Measurements from ENCODE around the gene DBNDD2. TPM values are rescaled to one million over a fixed set of nuclear protein-coding genes. Genes with fewer than 3 reads are reported as not detected.

DBNDD2 gene
- total and polyA plus RNA-seq, 11 donors, result 209 to 423 (median 346) TPM

DNA sequence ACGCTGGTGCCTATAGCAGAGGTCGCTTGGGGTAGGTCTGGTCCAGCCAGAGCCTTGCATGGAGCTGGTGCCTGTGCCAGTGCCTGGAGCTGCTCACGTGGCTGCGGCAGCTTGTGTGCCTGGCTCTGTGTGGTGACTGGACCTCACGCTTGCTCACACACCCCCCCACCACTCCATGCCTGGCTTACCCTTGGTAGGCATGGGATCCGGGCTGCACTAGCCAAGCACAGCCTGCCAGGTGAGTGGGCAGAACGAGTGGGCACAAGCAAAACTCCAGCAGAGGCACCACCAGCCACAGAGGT is 13.0 kb upstream of the DBNDD2 start:
- WGBS, 4 donors, result 82 to 93% (median 90%) methylated on average over 7 of the region's 7 CpGs
- H3K27ac ChIP-seq, result no peak overlapping the region
- no peaks in the 10 kb centered on the region for H3K4me1 ChIP-seq
- H3K36me3 ChIP-seq, result no peaks in the 10 kb centered on the region
- intact Hi-C loops (cut with DNase I), result no loop called here
- no peaks in the 10 kb centered on the region for H3K27me3 ChIP-seq
- no peak for TF ChIP-seq POLR2A (IDR thresholded peaks at IDR 0.05)
- TF ChIP-seq, protein P1, sequence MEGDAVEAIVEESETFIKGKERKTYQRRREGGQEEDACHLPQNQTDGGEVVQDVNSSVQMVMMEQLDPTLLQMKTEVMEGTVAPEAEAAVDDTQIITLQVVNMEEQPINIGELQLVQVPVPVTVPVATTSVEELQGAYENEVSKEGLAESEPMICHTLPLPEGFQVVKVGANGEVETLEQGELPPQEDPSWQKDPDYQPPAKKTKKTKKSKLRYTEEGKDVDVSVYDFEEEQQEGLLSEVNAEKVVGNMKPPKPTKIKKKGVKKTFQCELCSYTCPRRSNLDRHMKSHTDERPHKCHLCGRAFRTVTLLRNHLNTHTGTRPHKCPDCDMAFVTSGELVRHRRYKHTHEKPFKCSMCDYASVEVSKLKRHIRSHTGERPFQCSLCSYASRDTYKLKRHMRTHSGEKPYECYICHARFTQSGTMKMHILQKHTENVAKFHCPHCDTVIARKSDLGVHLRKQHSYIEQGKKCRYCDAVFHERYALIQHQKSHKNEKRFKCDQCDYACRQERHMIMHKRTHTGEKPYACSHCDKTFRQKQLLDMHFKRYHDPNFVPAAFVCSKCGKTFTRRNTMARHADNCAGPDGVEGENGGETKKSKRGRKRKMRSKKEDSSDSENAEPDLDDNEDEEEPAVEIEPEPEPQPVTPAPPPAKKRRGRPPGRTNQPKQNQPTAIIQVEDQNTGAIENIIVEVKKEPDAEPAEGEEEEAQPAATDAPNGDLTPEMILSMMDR (IDR thresholded peaks at IDR 0.05), result no peak
- ATAC-seq (peak in 1 of 4 donors; percentile 20), DNase-seq (no peak)
- H3K4me3 ChIP-seq, result no peak overlapping the region
- H3K9me3 ChIP-seq, result peaks cover 0 to 7% (median 0%) of the 10 kb centered on the region in 12 donors

DNA sequence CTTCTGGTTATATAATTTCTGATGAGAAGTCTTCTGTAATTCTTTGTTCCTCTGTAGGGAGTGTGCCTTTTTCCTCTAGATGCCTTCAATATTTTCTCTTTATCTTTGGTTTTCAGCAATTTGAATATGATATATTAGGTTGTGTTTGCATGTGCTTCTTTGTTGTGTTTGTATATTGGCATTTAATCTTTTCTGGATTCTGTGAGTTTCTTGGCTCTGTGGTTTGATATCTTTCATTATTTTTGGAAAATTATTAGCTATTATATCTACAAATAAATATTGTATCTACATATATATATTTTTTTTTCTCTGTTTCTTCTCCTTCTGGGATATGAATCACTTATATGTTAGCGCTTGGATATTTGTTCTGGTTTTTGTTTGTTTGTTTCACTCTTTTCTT is 9.1 kb upstream of the DBNDD2 start:
- 94 to 100% (median 98%) methylated on average over 1 of the region's 1 CpG for WGBS, 4 donors

DNA sequence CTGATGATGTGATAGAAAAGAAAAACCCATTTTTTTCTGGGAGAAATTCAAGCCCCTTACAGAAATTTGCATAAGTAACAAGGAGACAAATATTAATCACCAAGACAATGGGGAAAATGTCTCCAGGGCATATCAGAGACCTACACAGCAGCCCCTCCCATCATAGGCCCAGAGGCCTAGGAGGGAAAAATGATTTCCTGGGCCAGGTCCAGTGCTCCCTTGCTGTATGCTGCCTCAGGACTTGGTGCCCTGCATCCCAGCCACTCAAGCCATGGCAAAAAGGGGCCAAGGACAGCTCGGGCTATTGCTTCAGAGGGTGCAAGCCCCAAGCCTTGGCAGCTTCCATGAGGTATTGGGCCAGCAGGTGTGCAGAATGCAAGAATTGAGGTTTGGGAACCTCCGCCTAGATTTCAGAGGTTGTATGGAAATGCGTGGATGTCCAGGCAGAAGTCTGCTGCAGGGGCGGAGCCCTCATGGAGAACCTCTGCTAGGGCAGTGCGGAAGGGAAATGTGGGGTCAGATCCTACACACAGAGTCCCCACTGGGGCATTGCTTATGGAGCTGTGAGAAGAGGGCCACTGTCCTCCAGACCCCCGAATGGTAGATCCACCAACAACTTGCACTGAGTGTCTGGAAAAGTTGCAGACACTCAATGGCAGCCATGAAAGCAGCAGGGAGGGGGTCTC is 7.6 kb upstream of the DBNDD2 start:
- intact Hi-C loops (cut with DNase I), result no loop called here
- Histone ChIP-seq H3K4me1 (peaks cover 0 to 3% (median 0%) of the 10 kb centered on the region in 12 donors), H3K9me3 (peaks cover 0 to 23% (median 3%) of the 10 kb centered on the region in 12 donors), H3K27ac (no peak overlapping the region), H3K4me3 (no peak overlapping the region), H3K27me3 (no peaks in the 10 kb centered on the region), H3K36me3 (no peaks in the 10 kb centered on the region)
- WGBS, 4 donors, result 90 to 98% (median 96%) methylated on average over 6 of the region's 6 CpGs
- no peak for TF ChIP-seq POLR2A (IDR thresholded peaks at IDR 0.05)
- TF ChIP-seq, protein P1 (IDR thresholded peaks at IDR 0.05), result no peak
- DNase-seq (no peak), ATAC-seq (no peak)

More for the DNA sequence above, 9.1 kb upstream of the DBNDD2 start:
- H3K36me3 ChIP-seq, result no peaks in the 10 kb centered on the region
- H3K9me3 ChIP-seq, result peaks cover 0 to 23% (median 3%) of the 10 kb centered on the region in 12 donors
- DNase-seq, result no peak
- no peak for ATAC-seq
- no peak overlapping the region for H3K4me3 ChIP-seq
- H3K27ac ChIP-seq, result no peak overlapping the region
- H3K27me3 ChIP-seq, result no peaks in the 10 kb centered on the region
- H3K4me1 ChIP-seq, result no peaks in the 10 kb centered on the region
- no peak for TF ChIP-seq POLR2A (IDR thresholded peaks at IDR 0.05)
- TF ChIP-seq, protein P1 (IDR thresholded peaks at IDR 0.05), result no peak
- intact Hi-C loops (cut with DNase I), result no loop called here

DNA sequence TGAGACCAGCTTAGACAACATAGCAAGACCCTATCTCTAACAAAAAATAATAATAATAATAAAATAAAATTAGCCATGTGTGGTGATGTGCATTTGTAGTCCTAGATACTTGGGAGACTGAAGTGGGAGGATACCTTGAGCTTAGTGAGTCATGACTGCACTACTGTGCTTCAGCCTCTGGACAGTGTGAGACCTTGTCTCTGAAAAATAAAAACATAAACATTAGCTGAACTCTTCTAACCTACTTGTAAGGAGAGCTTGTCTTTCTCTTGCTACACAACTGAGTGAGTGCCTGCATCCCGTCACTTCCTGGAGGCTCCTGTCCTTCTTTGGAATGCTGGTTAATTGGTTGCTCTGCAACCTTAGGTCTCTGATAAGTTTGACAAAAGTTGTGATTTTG is 5.1 kb upstream of the DBNDD2 start:
- intact Hi-C loops (cut with DNase I), result loop anchor here in 1 of 10 donors (2.0 kb wide), 1 partner anchor 24 kb away; the partner anchor contains the start of gene TP53TG5
- WGBS, 4 donors, result 97 to 100% (median 98%) methylated on average over 1 of the region's 1 CpG
- no peak overlapping the region for H3K27ac ChIP-seq
- no peaks in the 10 kb centered on the region for H3K36me3 ChIP-seq
- no peak overlapping the region for H3K4me3 ChIP-seq
- ATAC-seq (no peak), DNase-seq (no peak)
- peaks cover 0 to 5% (median 0%) of the 10 kb centered on the region in 9 donors for H3K27me3 ChIP-seq
- peaks cover 0 to 19% (median 3%) of the 10 kb centered on the region in 12 donors for H3K4me1 ChIP-seq
- TF ChIP-seq, protein P1 (IDR thresholded peaks at IDR 0.05), result no peak
- no peak for TF ChIP-seq POLR2A (IDR thresholded peaks at IDR 0.05)
- H3K9me3 ChIP-seq, result peaks cover 0 to 23% (median 3%) of the 10 kb centered on the region in 12 donors

Data from heart left ventricle (tissue), 16 donors.